GM18870 (cell line): Measurements from ENCODE around the gene FCF1.
"Not testable (repeated sequence)": the region's sequence is repeated elsewhere in the genome, so short reads cannot be mapped to it uniquely, and the experiment has no call there.

Experiments
- ATAC-seq: cut with Tn5 transposase; IDR thresholded peaks from one replicate; pipeline ENCODE4 v1.9.1; 2021; ENCODE audit warnings: moderate library complexity; ENCODE audit not compliant: unreplicated experiment

FCF1 gene

GRCh38 chr14:74698465-74698864 is 14.5 kb upstream of the FCF1 start:
- ATAC-seq: no peak

- no peak for ATAC-seq
Observed at GRCh38 chr14:74702293-74702692, 10.7 kb upstream of the FCF1 start.

GRCh38 chr14:74703043-74703442 is 9.9 kb upstream of the FCF1 start:
- no peak for ATAC-seq

- no peak for ATAC-seq
Observed at GRCh38 chr14:74704656-74705055, 8.3 kb upstream of the FCF1 start.

- no peak for ATAC-seq
Observed at GRCh38 chr14:74705613-74706500, 7.1 kb upstream of the FCF1 start.

- ATAC-seq: no peak
Observed at GRCh38 chr14:74710480-74710879, 2.5 kb upstream of the FCF1 start.

GRCh38 chr14:74711651-74712050 is 1.3 kb upstream of the FCF1 start:
- ATAC-seq: no peak

GRCh38 chr14:74713395-74713735 is 421 bp downstream of the FCF1 start:
- ATAC-seq: no peak

GRCh38 chr14:74720526-74720925 is 7.6 kb downstream of the FCF1 start:
- no peak for ATAC-seq

- no peak for ATAC-seq
Observed at GRCh38 chr14:74723134-74723533, 10.2 kb downstream of the FCF1 start.

- ATAC-seq: no peak
Observed at GRCh38 chr14:74732387-74732786, 19.4 kb downstream of the FCF1 start.

- ATAC-seq: no peak
Observed at GRCh38 chr14:74733221-74733620, 20.3 kb downstream of the FCF1 start.

GRCh38 chr14:74735125-74735524 is 22.2 kb downstream of the FCF1 start:
- no peak for ATAC-seq

GRCh38 chr14:74737753-74738325 is 24.9 kb downstream of the FCF1 start:
- ATAC-seq: no peak

- ATAC-seq: no peak
Observed at GRCh38 chr14:74739293-74740030, 26.5 kb downstream of the FCF1 start.

- no peak for ATAC-seq
Observed at GRCh38 chr14:74747237-74747636, 34.3 kb downstream of the FCF1 start.

GRCh38 chr14:74754157-74754556 is 41.2 kb downstream of the FCF1 start:
- no peak for ATAC-seq

GRCh38 chr14:74754899-74755298 is 42.0 kb downstream of the FCF1 start:
- ATAC-seq: no peak

- no peak for ATAC-seq
Observed at GRCh38 chr14:74756326-74756725, 43.4 kb downstream of the FCF1 start.

GRCh38 chr14:74758505-74758904 is 45.6 kb downstream of the FCF1 start:
- ATAC-seq: not testable (repeated sequence)

- peak; percentile 92 for ATAC-seq
Observed at GRCh38 chr14:74762917-74763802, 50.2 kb downstream of the FCF1 start, which contains the start of gene YLPM1. TSS of gene YLPM1 (plus strand) at chr14:74763316. CDS start at chr14:74763490, 174 bp downstream.
